ENCODE results near the gene SLTM. TPM values are rescaled to one million over a fixed set of nuclear protein-coding genes. Genes with fewer than 3 reads are reported as not detected.

Gene SLTM
- total RNA-seq, 4 donors from 2014 or later: 82.3 to 408 (median 130) TPM

DNA sequence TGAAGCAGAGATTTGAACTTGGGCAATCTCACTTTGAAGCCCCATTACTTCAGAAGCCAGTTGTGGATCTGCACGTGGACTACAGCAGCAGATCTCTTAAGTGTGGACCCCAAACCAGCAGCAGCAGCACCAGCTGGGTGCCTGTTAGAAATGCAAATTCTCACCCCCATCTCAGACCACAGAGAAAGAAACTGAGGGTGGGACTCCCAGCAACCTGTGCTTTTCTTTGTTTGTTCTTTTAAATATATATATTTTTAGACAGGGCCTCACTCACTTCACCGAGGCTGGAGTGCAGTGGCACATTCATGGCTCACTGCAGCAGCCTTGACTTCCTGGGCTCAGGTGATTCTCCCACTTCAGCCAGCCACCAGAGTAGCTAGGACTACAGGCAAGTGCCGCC, 53.2 kb downstream of the SLTM start:
- Histone ChIP-seq H3K27ac (no peak overlapping the region), H3K4me3 (no peak overlapping the region), H3K9me3 (no peaks in the 10 kb centered on the region), H3K4me1 (no peaks in the 10 kb centered on the region), H3K27me3 (no peaks in the 10 kb centered on the region), H3K36me3 (peaks cover 0 to 78% (median 0%) of the 10 kb centered on the region in 3 donors)
- DNase-seq: no peak
- no peak for TF ChIP-seq POLR2A (IDR thresholded peaks at IDR 0.05)
- TF ChIP-seq, protein P1, sequence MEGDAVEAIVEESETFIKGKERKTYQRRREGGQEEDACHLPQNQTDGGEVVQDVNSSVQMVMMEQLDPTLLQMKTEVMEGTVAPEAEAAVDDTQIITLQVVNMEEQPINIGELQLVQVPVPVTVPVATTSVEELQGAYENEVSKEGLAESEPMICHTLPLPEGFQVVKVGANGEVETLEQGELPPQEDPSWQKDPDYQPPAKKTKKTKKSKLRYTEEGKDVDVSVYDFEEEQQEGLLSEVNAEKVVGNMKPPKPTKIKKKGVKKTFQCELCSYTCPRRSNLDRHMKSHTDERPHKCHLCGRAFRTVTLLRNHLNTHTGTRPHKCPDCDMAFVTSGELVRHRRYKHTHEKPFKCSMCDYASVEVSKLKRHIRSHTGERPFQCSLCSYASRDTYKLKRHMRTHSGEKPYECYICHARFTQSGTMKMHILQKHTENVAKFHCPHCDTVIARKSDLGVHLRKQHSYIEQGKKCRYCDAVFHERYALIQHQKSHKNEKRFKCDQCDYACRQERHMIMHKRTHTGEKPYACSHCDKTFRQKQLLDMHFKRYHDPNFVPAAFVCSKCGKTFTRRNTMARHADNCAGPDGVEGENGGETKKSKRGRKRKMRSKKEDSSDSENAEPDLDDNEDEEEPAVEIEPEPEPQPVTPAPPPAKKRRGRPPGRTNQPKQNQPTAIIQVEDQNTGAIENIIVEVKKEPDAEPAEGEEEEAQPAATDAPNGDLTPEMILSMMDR (IDR thresholded peaks at IDR 0.05): no peak

DNA sequence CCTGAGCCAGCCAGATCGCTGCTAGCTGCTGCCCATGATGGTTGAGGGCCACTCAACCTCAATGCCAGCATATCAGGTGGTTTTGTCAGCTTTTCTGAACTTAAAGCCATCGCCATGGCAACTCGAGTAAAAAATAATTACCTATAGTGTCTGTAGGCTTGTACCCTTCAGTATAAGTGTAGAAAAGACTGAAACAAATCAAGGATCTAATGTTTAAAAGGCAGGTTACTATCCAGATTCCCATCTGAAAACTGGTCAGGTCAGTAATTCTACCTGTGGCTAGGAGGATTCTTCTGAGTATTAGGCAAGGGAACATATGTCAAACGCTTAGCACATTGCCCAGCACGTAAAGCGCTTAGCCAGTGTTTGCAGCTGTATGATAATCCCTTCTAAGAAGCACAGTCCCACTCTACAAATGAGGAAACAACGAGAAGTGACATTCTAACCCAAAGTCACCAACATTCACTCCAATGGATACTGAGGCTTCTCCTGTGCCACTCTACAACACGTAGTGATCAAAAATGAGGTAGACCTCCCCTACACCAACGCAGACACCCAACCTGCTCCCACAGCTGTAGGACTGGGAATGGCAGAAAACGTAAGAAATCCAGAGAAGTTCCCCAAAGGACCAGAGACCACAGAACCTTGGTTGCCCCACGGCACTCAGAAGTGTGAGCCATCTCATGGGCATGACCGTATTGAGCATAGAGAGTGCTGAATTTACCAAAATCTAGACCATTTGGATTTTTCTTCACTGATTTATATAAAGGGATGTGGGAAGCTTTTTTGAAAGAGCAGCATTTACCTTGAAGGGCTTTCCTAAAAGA, 55.3 kb downstream of the SLTM start:
- H3K36me3 ChIP-seq: peaks cover 0 to 57% (median 0%) of the 10 kb centered on the region in 3 donors
- TF ChIP-seq POLR2A (IDR thresholded peaks at IDR 0.05): no peak
- TF ChIP-seq, protein P1 (IDR thresholded peaks at IDR 0.05): no peak
- DNase-seq: no peak

DNA sequence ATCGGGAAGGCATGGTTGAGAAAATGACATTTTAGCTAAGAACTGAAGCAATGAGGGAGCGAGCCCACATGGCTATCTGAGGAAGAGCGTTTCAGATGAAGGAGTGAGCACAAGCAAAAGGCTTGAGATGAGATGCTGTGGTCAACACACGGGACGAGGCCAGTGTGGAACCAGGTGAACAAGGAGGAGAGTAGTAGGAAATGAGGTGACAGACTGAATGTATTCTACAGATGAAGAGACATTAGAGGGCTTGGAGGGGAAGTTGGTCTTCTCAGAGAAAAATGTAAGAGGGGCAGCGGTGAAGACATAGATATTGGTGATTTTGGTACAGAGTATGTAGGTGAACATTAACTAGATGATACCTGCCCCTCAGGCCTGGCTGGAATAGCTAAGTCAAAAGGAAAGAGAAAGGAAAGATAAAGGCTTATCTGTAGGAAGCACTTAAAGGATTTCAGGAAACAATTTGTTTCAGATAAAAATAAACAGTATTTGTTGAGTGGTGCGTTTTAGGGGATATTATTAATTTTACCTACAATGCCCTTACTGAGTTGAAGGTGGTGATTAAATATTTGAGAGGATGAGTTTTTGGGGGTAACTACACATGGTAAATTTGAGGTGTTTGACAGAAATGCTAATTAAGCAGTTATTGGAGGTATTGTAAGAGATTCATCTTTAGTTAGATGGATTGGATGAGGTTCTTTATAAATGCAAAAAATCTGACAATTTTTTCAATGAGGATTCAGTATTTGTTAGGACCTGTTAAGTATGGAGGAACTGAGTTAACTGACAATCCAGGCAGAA, 57.0 kb downstream of the SLTM start:
- peaks cover 0 to 40% (median 0%) of the 10 kb centered on the region in 3 donors for H3K36me3 ChIP-seq
- TF ChIP-seq, protein P1 (IDR thresholded peaks at IDR 0.05): no peak
- no peak for TF ChIP-seq POLR2A (IDR thresholded peaks at IDR 0.05)
- H3K4me3 ChIP-seq: no peak overlapping the region
- H3K4me1 ChIP-seq: no peaks in the 10 kb centered on the region
- no peak overlapping the region for H3K27ac ChIP-seq
- H3K9me3 ChIP-seq: no peaks in the 10 kb centered on the region
- H3K27me3 ChIP-seq: no peaks in the 10 kb centered on the region
- no peak for DNase-seq

More for the DNA sequence above, 55.3 kb downstream of the SLTM start:
- no peak overlapping the region for H3K27ac ChIP-seq
- no peak overlapping the region for H3K4me3 ChIP-seq
- H3K4me1 ChIP-seq: no peaks in the 10 kb centered on the region
- H3K9me3 ChIP-seq: no peaks in the 10 kb centered on the region
- no peaks in the 10 kb centered on the region for H3K27me3 ChIP-seq

DNA sequence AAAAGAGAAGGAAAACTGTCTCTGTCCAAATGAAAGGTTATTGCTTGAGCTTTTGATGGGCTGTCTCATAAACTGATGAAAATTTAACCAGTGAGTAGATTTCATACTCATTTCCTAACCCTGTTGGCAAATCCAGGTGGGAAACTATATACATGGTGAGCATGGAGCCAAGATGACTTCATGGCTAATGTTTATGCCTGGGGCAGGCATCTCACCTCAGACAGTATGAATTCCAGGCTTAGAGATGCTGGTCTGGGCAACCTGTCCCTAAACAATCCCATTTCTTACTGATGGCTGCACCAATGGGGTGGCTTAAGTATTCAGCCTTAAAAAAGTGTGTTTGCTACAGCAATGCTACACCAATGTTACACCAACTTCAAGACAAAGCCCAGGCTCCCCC, 58.1 kb downstream of the SLTM start:
- Histone ChIP-seq H3K27ac (no peak overlapping the region), H3K9me3 (no peaks in the 10 kb centered on the region), H3K4me1 (no peaks in the 10 kb centered on the region), H3K27me3 (no peaks in the 10 kb centered on the region), H3K36me3 (peaks cover 0 to 28% (median 0%) of the 10 kb centered on the region in 3 donors), H3K4me3 (no peak overlapping the region)
- no peak for DNase-seq
- TF ChIP-seq POLR2A (IDR thresholded peaks at IDR 0.05): no peak
- TF ChIP-seq, protein P1 (IDR thresholded peaks at IDR 0.05): no peak

DNA sequence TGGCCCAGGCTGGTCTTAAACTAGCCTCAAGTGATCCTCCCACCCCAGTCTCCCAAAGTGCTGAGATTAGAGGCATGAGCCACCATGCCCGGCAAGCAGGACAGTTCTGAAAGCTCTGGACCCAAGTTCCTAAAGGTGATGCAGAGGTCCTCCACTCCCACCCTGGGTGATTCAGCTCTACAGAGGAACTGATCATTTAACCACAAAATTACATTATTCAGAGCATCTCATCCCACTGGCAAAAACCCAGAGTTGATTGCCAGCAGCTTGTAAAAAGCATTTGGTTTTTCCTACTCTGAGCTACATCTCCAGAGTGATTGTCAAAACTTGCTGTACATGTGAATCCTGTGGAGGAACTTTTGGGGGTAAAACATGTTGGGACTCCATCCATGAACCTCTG, 60.2 kb downstream of the SLTM start:
- Histone ChIP-seq H3K4me3 (no peak overlapping the region), H3K27ac (no peak overlapping the region), H3K9me3 (no peaks in the 10 kb centered on the region), H3K27me3 (no peaks in the 10 kb centered on the region), H3K4me1 (no peaks in the 10 kb centered on the region), H3K36me3 (peaks cover 0 to 7% (median 0%) of the 10 kb centered on the region in 3 donors)
- TF ChIP-seq POLR2A (IDR thresholded peaks at IDR 0.05): no peak
- no peak for DNase-seq

DNA sequence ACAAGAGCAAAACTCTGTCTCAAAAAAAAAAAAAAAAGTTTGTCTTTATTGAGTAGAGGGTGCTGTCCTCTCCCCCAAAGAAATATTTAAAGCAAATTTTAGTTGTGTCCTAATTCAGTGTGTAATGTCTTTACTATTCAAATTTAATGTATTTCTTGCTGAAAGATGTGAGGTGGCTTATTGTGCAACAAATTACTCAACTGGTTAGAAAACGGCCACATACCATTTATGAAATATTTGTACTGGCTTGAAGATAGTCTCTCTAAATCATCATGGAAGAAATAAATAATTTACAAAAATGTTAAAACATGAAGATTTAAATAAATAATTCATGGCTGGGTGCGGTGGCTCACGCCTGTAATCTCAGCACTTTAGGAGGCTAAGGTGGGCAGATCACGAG, 63.0 kb downstream of the SLTM start:
- Histone ChIP-seq H3K9me3 (no peaks in the 10 kb centered on the region), H3K36me3 (no peaks in the 10 kb centered on the region), H3K27me3 (no peaks in the 10 kb centered on the region), H3K4me3 (no peak overlapping the region), H3K27ac (no peak overlapping the region), H3K4me1 (peaks cover 0 to 3% (median 0%) of the 10 kb centered on the region in 4 donors)
- TF ChIP-seq, protein P1 (IDR thresholded peaks at IDR 0.05): no peak
- no peak for TF ChIP-seq POLR2A (IDR thresholded peaks at IDR 0.05)
- DNase-seq: no peak
